GM23248 (cell line): Measurements from ENCODE around the gene PPP1R9A. TPM values are rescaled to one million over a fixed set of nuclear protein-coding genes. Genes with fewer than 3 reads are reported as not detected.
"Not testable (repeated sequence)": the region's sequence is repeated elsewhere in the genome, so short reads cannot be mapped to it uniquely, and the experiment has no call there.

ENCODE experiments used
- DNase-seq: peaks from one replicate; pipeline ENCODE4 v3.0.0-alpha.2; 2015
- H2AFZ ChIP-seq: fragments of 200-600 bp; sonication (generic); 2 replicates; pipeline ENCODE4 v1.6.1; 2016; ENCODE audit warnings: antibody characterized with exemption
- H3F3A ChIP-seq: fragments of 200-600 bp; sonication (generic); 2 replicates; pipeline ENCODE4 v1.6.1; 2016; ENCODE audit warnings: mild to moderate bottlenecking, antibody characterized with exemption, mixed run types; ENCODE audit not compliant: insufficient read depth
- H3K27ac ChIP-seq: fragments of 200-600 bp; sonication (generic); 2 replicates; pipeline ENCODE4 v1.5.1; 2016; ENCODE audit warnings: mild to moderate bottlenecking
- H3K27me3 ChIP-seq: fragments of 200-600 bp; sonication (generic); replicated peaks from 2 replicates; pipeline ENCODE4 v1.6.1; 2016; ENCODE audit warnings: mild to moderate bottlenecking; ENCODE audit not compliant: insufficient read depth
- H3K36me3 ChIP-seq: fragments of 200-600 bp; sonication (generic); 2 replicates; pipeline ENCODE4 v1.6.1; 2016; ENCODE audit warnings: low read depth, mild to moderate bottlenecking
- H3K4me1 ChIP-seq: fragments of 200-600 bp; sonication (generic); 2 replicates; pipeline ENCODE4 v1.6.1; 2016; ENCODE audit warnings: mild to moderate bottlenecking; ENCODE audit not compliant: insufficient read depth
- H3K4me2 ChIP-seq: fragments of 200-600 bp; sonication (generic); one replicate; pipeline ENCODE4 v1.6.1; 2016; ENCODE audit warnings: mild to moderate bottlenecking; ENCODE audit not compliant: unreplicated experiment
- H3K4me3 ChIP-seq: fragments of 200-600 bp; sonication (generic); 2 replicates; pipeline ENCODE4 v1.5.1; 2016; ENCODE audit warnings: mild to moderate bottlenecking
- H3K79me2 ChIP-seq: fragments of 200-600 bp; sonication (generic); 2 replicates; pipeline ENCODE4 v1.6.1; 2016; ENCODE audit warnings: mild to moderate bottlenecking; ENCODE audit not compliant: insufficient read depth
- H3K9ac ChIP-seq: fragments of 200-600 bp; sonication (generic); 2 replicates; pipeline ENCODE4 v1.6.1; 2016; ENCODE audit warnings: mild to moderate bottlenecking
- H3K9me2 ChIP-seq: fragments of 200-600 bp; sonication (generic); 2 replicates; pipeline ENCODE4 v1.6.1; 2016; ENCODE audit warnings: mixed run types, mild to moderate bottlenecking, moderate library complexity; ENCODE audit not compliant: insufficient read depth
- H3K9me3 ChIP-seq: fragments of 200-600 bp; sonication (generic); one replicate; pipeline ENCODE4 v1.6.1; 2017; ENCODE audit warnings: low read depth
- H4K20me1 ChIP-seq: fragments of 200-600 bp; sonication (generic); 2 replicates; pipeline ENCODE4 v1.6.0; 2016; ENCODE audit not compliant: insufficient read depth
- EZH2 ChIP-seq: fragments of 200-600 bp; sonication (generic); IDR thresholded peaks from 2 replicates; pipeline ENCODE4 v1.6.1; 2018; ENCODE audit warnings: antibody characterized with exemption, mild to moderate bottlenecking; ENCODE audit not compliant: insufficient read depth, poor library complexity, severe bottlenecking
- EZH2phosphoT487 ChIP-seq: fragments of 200-600 bp; sonication (generic); IDR thresholded peaks from 2 replicates; pipeline ENCODE4 v1.6.1; 2018; ENCODE audit warnings: antibody characterized with exemption, moderate library complexity, mild to moderate bottlenecking, low read depth; ENCODE audit not compliant: insufficient read depth
- WGBS, 2 experiments: methylation state at CpG; one replicate each; pipeline ENCODE4 v1.1.6; 2015 to 2017; ENCODE audit warnings: low lambda C conversion rate in 2 of 2, low coverage in 1 of 2; ENCODE audit errors: missing lambda C conversion rate in 2 of 2; 5-methylcytosine and 5-hydroxymethylcytosine counted together
- in situ Hi-C: fragments of 300-500 bp; cut with MboI; formaldehyde crosslinking; loops from 2 replicates; pipeline ENCODE4 v1.15.0; 2020
- polyA plus RNA-seq: library from polyadenylated mRNA; unstranded; fragments of >200 nt; fragmentation: Nextera tagmentation; extraction: Ambion mirVana; gene quantifications from 2 replicates; pipeline ENCODE4 v1.2.1, GENCODE V29; 2016
- total RNA-seq: library from RNA; depleted of rRNA; stranded (reverse); fragments of >200 nt; shearing (Covaris generic); gene quantifications from 2 replicates; pipeline ENCODE4 v1.2.3, GENCODE V29; 2014

The PPP1R9A gene
- total and polyA plus RNA-seq, 2 experiments from 2014 or later = 0.03 TPM; not detected in 1

- Histone ChIP-seq H3K9ac (no peak overlapping the region), H3K79me2 (no peaks in the 10 kb centered on the region), H3K9me3 (no peaks in the 10 kb centered on the region), H3K4me1 (no peaks in the 10 kb centered on the region), H3K36me3 (no peaks in the 10 kb centered on the region), H3K4me3 (no peak overlapping the region), H3K4me2 (no peak overlapping the region), H3K27ac (no peak overlapping the region), H4K20me1 (no peaks in the 10 kb centered on the region), H3K9me2 (no peaks in the 10 kb centered on the region), H3F3A (no peaks in the 10 kb centered on the region), H2AFZ (no peak overlapping the region), H3K27me3 (no peaks in the 10 kb centered on the region)
- DNase-seq = no peak
- in situ Hi-C loops = no loop called here
- TF ChIP-seq EZH2 = no peak
- TF ChIP-seq EZH2phosphoT487 = no peak
- 75 to 79% methylated on average over 3 of the region's 3 CpGs for WGBS, 2 experiments
These were observed 91.1 kb downstream of the PPP1R9A start for GRCh38 chr7:94998266-94999068.

- Histone ChIP-seq H3K9ac (no peak overlapping the region), H4K20me1 (no peaks in the 10 kb centered on the region)
- TF ChIP-seq EZH2phosphoT487 = no peak
- TF ChIP-seq EZH2 = no peak
These were observed 91.6 kb downstream of the PPP1R9A start for GRCh38 chr7:94999069-94999351.

GRCh38 chr7:94999601-95000000 lies 92.2 kb downstream of the PPP1R9A start:
- H2AFZ ChIP-seq, H3K4me1 ChIP-seq, H3K4me3 ChIP-seq, in situ Hi-C loops, H3K36me3 ChIP-seq, H3K79me2 ChIP-seq, H4K20me1 ChIP-seq, H3F3A ChIP-seq, H3K27ac ChIP-seq, H3K27me3 ChIP-seq, H3K9me3 ChIP-seq, H3K9me2 ChIP-seq, H3K9ac ChIP-seq, H3K4me2 ChIP-seq, DNase-seq: not testable (repeated sequence)
- WGBS, 2 experiments = 84 to 85% methylated on average over 5 of the region's 5 CpGs

More at GRCh38 chr7:94999069-94999351, 91.6 kb downstream of the PPP1R9A start:
- no peaks in the 10 kb centered on the region for H3K9me2 ChIP-seq
- H3K4me1 ChIP-seq = no peaks in the 10 kb centered on the region
- in situ Hi-C loops = no loop called here
- no peaks in the 10 kb centered on the region for H3K36me3 ChIP-seq
- no peak overlapping the region for H2AFZ ChIP-seq
- DNase-seq = no peak
- no peaks in the 10 kb centered on the region for H3K27me3 ChIP-seq
- no peaks in the 10 kb centered on the region for H3F3A ChIP-seq
- H3K79me2 ChIP-seq = no peaks in the 10 kb centered on the region
- H3K4me3 ChIP-seq = no peak overlapping the region
- H3K4me2 ChIP-seq = no peak overlapping the region
- no peak overlapping the region for H3K27ac ChIP-seq
- H3K9me3 ChIP-seq = no peaks in the 10 kb centered on the region

GRCh38 chr7:95001258-95001657 lies 93.9 kb downstream of the PPP1R9A start:
- DNase-seq = no peak
- in situ Hi-C loops = loop anchor here (25.0 kb wide), 1 partner anchor 714 kb away; no protein-coding TSS in a partner anchor
- no peaks in the 10 kb centered on the region for H3K9me3 ChIP-seq
- no peaks in the 10 kb centered on the region for H3K36me3 ChIP-seq
- no peaks in the 10 kb centered on the region for H3K9me2 ChIP-seq
- H2AFZ ChIP-seq = no peak overlapping the region
- no peak for TF ChIP-seq EZH2
- no peak for TF ChIP-seq EZH2phosphoT487
- H3F3A ChIP-seq = no peaks in the 10 kb centered on the region
- no peak overlapping the region for H3K27ac ChIP-seq
- no peaks in the 10 kb centered on the region for H3K79me2 ChIP-seq
- 43 to 57% methylated on average over 3 of the region's 3 CpGs for WGBS, 2 experiments
- H3K4me3 ChIP-seq = no peak overlapping the region
- no peak overlapping the region for H3K4me2 ChIP-seq
- H3K9ac ChIP-seq = no peak overlapping the region
- no peaks in the 10 kb centered on the region for H4K20me1 ChIP-seq
- H3K27me3 ChIP-seq = no peaks in the 10 kb centered on the region
- no peaks in the 10 kb centered on the region for H3K4me1 ChIP-seq
